HG03571 (cell line): Measurements from ENCODE around the gene TNK1.

Experiments used
- ATAC-seq: cut with Tn5 transposase; IDR thresholded peaks from one replicate; pipeline ENCODE4 v1.9.1; 2021; ENCODE audit not compliant: unreplicated experiment

Gene TNK1

DNA sequence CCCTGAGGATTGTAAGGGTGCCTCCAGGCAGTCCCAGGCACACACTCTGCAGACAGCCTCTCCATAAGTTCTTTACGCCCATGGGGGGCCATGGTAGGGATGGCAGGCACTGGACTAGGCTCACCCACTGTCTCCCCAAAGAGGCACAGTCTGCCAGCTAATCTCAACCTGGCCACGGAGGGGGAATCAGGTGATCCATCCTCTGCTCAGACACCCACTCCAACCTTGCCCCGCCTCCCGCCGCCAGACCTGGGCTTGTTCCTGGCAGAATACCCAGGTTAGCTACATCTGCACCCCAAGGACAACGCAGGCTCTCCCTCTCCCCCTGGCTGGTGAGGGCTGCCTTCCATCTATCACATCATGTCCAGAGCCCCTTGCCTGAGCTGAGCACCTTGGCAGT, 28.0 kb downstream of the TNK1 start:
- ATAC-seq: no peak

DNA sequence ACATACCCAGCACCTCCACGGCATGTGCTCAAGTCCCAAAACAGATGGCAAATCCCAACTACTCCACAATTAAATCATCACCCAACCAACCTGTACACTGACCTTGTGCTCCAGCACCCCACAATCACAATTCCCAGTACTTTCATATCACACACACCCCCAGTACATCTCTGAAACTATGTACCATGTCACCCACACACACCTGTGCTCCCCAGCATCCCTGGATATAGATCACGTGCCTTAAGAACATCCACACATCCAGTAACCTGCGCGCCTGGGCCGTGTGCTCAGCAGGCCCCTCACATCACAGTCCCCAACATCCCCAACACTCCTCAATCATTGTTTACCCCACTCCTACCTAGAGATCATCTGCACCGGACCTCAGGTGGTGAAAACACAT, 28.8 kb downstream of the TNK1 start:
- ATAC-seq: no peak

DNA sequence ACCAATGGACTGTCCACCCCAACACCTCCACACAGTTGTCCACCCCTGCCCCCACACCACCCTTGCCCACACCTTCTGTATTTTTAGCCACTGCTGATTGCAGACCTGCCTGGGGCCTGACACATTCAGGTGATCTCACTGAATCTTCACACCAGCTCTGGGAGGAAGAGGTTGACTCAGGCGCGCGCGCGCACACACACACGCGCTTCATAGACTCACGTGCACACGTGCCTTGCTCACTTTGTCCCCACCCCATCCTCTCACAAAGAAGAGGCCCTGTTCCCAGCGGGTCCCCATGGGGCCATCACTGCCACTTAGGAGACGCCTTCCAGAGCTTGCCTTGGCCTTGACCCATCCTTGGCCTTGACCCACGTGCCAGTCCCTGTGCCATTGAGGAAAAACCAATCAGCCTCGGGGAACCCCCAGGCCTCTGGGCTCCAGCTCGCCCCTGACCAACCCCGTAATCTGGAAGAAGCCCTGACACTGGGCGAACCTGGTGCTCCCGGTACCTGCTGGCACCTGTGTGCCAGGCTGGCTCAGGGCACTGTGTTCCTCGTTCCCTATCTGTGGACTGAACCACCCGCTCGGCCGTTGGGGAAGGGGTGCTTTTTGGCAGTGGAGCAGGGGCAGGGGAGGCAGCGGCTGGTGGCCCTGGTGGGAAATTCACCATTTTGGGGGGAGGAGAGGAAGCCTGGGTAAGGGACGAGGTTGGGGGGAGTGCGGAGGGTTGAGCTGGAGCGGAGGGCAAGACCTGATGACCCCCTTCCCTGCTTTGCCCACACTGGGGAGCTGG, 29.9 kb downstream of the TNK1 start:
- no peak for ATAC-seq

DNA sequence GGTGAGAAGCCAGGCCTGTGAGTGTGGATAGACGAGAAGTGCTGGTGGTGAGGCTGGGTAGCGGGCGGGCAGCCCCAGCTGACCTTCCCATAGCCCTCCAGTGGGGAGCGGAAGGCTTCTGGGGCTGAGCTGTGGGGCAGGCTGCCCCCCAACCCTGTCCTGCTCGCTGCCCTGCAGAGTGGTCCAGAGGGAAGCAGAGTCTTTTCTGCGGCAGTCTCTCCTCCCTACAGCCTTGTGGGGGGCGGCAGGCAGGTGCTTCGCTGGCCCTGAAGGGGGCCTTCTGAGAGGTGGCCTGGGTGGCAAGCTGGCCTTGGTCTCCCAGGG, 30.5 kb downstream of the TNK1 start:
- ATAC-seq: no peak

DNA sequence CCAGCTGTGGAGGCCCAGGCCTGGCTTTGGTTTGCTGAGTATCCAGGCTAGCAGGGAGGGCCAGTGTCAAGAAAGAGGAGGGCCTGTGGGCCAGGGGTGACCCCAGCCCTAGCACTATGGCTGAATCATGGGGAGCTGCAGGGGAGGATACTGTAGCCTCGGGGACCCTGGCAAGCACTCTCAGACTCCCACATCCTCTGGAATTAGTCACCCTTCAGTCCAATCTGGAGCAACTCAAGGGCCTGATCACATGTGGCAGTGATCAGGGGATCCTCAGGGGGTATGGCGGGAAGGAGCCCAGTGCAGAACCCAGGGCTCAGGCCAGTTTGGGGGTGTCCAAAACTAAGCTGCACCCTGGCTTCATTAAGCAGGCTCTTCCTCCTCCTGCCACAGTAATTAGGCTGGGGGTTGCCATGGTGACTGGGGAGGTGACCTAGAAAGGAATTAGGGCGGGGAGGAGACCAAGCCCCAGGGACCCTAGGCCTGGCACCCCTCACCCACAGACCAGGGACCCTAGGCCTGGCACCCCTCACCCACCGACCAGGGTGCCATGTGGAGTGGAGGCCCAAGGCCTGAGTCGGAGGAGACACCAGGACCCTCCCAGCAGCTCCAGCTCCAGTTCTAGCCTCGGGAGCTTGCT, 32.6 kb downstream of the TNK1 start:
- ATAC-seq: no peak

DNA sequence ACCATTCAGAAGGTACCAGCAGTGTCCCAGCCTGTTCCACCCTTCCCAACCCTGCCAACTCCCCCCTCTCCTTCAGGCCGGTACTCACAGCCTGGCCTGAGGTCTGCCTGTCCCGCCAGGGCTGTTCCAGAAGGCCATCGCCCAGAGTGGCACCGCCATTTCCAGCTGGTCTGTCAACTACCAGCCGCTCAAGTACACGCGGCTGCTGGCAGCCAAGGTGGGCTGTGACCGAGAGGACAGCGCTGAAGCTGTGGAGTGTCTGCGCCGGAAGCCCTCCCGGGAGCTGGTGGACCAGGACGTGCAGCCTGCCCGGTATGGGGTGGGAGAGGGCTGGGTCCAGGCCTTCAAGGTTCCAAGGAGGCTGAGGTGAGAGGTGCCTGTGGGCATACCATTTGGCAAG, 33.9 kb downstream of the TNK1 start:
- ATAC-seq: no peak

DNA sequence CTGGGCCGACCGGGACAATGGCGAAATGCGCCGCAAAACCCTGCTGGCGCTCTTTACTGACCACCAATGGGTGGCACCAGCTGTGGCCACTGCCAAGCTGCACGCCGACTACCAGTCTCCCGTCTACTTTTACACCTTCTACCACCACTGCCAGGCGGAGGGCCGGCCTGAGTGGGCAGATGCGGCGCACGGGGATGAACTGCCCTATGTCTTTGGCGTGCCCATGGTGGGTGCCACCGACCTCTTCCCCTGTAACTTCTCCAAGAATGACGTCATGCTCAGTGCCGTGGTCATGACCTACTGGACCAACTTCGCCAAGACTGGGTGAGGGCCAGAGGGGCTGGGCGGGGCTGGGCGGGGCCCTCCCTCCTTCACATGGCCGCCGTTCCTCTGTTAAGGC, 34.9 kb downstream of the TNK1 start:
- ATAC-seq: no peak

DNA sequence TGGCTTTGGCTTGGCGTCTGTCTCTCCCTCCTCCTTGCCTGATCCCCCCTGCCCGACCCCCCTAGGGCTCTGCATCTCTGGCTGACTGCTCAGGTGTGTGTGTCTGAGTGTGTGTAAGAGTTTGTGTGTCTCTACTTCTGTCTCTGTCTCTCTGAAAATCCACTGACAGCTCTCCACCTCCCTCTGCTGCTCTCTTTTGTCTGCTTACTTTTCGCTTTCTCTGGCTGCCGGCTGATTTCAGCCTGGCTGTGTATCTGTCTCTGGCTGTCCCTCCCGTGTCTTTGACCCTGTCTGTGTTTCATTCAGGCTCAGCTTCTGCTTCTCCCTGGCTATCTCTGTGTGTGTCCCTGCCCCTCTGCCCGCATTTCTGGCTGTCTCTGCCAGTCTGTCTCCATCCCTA, 35.4 kb downstream of the TNK1 start:
- no peak for ATAC-seq

DNA sequence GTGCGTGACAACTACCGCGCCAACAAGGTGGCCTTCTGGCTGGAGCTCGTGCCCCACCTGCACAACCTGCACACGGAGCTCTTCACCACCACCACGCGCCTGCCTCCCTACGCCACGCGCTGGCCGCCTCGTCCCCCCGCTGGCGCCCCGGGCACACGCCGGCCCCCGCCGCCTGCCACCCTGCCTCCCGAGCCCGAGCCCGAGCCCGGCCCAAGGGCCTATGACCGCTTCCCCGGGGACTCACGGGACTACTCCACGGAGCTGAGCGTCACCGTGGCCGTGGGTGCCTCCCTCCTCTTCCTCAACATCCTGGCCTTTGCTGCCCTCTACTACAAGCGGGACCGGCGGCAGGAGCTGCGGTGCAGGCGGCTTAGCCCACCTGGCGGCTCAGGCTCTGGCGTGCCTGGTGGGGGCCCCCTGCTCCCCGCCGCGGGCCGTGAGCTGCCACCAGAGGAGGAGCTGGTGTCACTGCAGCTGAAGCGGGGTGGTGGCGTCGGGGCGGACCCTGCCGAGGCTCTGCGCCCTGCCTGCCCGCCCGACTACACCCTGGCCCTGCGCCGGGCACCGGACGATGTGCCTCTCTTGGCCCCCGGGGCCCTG, 36.3 kb downstream of the TNK1 start:
- ATAC-seq: no peak

DNA sequence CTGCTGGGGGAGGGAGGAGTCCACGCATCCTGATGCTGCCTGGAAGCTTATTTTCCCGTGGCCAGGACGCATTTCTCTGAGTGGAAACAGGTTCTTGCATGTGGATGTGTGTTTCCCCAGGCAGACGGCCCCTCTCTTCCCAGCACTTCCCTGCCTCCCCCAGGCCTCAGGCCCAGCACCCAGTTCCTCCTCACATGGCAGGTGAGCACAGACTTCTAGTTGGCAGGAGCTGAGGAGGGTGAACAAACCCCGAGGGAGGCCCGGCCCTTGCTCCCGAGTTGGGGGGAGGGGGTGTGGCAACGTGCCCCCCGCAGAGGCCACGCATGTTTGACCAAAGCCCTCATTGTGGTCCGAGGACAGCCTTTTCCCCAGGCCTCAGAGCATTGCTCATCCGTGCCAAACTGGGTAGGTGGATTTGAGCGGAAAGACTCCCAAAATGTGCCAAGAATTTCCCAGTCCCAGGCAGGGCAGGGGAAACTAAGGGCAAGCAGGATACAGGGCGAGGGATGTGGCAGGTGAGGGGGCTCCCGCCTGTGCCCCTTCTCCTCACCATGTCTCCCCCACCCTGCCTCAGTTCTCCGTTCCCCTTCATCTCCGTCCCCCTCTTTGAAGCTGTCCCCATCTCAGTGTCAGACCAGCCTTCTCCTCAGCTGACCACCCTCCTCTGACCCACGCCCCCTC, 37.7 kb downstream of the TNK1 start:
- no peak for ATAC-seq

DNA sequence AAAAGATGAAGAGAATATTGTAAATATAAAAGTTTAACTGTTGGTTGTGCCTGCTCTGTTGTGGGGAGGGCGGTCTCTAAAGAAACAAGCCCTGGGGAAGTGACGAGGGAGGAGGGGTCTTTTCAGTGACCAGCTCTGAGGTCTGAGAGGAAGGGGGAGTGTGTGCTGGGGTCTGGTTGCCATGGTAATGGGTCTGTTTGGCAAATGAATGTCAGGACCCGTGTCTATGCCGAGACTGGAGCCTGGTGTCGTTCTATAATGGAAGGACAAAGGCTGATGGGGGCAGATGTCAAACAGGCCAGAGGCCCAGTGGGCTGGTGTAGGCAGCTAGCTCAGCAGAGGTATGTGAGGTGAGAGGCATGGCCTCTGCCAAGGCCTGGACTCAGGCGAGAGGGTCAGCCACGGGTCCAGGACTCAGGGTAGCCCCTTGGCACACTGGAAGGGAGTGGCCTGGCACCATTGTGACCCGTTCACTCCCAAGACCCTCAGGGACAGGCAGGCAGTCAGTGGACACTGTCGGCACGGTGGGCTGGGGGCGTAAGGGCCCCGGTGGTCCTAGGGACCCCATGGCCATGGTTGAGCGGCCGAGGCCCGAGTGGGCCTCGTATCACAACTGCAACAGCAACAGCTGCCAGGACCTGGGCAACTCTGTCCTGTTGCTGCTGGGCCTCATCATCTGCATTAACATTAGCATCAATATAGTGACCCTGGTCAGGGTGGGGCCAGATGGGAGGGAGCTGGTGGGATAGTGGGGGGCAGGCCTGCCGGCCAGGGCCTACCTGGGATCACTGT, 39.1 kb downstream of the TNK1 start, which contains the start of gene SPEM1:
TSS of gene SPEM1 (plus strand) at position 506 of the 792 bp plus-strand sequence. CDS start at position 567, 61 bp downstream.
- no peak for ATAC-seq

DNA sequence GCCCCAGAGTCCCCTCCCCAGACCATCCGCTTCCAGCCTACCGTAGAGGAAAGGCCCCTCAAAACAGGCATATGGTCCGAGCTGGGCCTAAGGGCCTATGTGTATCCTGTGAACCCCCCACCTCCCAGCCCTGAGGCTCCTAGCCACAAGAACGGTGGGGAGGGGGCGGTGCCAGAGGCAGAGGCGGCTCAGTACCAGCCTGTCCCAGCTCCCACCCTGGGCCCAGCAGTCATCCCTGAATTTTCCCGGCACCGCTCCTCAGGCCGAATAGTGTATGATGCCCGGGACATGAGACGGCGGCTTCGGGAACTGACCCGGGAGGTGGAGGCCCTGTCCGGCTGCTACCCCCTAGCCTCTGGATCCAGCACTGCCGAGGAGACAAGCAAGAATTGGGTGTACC, 40.3 kb downstream of the TNK1 start:
- ATAC-seq: no peak

DNA sequence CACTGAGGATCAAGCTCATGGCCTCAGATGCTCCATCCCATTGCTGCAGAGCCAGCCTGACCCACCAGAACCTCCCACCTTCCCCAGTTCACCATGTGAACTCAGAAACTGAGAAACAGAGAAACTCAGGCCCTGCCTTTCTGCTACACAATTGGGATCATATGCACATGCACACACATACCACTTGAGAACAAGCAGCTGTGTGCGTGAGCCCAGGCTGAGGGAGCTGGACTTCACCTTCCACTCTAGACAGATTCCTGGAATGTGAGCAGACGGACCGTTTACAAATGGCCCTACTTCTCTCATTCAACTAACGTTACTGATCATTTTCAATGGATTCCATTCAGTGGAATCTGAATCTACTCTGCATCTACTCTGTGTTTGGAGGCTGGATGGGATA, 42.8 kb downstream of the TNK1 start:
- ATAC-seq: no peak

DNA sequence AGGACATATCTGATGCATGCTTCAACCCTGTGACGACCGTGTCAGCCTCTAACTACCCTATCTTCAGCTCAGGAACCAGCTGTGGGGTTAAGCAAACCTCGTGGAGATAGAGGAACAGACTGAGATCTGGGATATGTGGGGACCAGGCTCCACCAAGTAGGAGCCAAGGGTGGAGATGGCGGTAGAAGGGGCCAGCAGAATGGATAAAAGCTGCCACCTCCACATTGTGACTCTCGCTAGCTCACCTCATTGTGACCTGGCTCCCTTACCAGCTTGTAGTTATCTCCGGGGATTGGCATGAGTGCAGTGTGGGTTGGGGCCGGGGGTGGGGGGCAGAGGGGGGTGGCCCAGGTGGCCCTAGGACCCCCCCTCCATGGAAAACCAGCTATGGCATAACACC, 44.4 kb downstream of the TNK1 start, which contains the start of gene SPEM2:
TSS of gene SPEM2 (plus strand) at position 301 of the 400 bp plus-strand sequence. CDS start at position 374, 73 bp downstream.
- ATAC-seq: no peak

DNA sequence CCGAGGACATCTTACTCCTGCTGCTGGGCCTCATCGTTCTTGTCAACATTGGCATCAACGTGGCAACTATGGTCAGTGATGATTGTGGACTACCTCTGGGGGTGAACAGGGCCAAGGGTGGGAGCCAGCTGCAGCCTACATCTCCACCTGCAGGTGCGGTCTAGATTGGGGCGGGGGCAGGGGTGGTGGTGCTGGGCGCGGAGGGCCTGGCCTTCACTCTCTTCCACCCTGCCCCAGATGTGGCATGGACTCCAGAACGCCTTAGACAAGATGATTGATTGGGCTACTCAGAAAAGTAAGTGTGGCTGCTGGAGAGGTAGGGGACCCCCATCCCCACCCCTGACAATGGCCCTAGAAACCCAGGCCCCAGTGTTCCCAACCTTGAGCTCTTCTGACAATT, 44.9 kb downstream of the TNK1 start:
- ATAC-seq: no peak

DNA sequence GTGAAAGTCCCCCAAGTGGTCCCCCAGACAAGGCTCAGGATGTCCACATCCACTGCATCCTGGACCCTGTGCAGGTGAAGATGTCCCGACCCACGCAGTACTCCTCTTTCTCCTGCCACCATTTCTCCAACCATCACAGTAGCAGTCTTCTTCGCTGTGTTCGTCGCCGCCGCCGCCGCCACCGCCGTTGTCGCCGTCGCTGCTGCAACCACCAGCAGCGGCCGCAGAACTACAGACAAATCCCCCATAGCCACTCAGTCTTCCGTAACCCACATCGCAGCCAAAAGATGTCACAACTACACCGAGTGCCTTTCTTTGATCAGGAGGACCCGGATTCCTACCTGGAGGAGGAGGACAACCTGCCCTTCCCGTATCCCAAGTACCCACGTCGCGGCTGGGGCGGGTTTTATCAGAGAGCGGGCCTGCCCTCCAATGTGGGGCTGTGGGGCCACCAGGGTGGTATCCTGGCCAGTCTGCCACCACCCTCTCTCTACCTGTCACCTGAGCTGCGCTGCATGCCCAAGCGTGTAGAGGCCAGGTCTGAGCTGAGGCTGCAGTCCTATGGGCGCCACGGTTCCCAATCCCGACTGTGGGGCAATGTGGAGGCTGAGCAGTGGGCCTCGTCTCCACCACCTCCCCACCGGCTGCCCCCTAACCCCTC, 45.4 kb downstream of the TNK1 start:
- no peak for ATAC-seq

DNA sequence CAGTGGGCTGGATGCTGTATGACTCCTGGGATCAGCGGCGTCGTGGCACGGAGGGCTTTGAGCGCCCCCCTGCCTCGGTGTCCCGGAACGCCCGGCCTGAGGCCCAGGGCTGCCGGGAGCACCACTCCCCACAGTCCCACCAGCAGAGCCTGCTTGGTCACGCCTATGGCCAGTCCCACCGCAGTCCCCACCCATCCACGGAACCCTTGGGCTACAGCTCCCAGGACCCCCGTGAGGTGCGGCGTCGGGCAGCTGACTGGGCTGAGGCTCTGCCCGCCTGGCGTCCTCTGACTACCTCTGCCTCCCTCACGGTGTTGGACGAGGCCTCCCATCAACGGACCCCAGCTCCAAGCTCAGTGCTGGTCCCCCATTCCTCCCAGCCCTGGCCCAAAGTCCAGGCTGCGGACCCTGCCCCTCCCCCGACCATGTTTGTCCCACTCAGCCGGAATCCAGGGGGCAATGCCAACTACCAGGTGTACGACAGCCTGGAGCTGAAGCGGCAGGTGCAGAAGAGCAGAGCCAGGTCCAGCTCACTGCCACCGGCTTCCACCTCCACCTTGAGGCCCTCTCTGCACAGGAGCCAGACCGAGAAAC, 46.1 kb downstream of the TNK1 start:
- no peak for ATAC-seq

DNA sequence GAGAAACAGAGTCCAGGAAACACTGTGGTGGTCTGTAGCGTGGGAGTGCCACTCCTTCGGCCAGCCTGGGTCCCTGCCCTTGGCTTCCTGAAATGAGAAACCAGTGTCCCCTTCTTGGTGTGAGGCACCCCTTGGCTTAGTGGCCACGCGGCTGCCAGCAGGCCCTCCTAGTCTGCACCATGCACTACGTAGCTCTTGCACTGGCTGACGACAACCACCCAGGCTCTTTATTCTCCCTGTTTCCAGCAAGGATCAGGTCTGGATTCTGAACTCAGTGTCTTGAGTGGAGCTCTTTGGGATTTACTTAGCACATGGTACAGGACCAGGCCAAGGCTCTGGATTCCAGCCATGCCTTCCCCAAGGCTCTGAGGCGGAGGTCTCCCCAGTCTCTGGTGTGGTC, 46.7 kb downstream of the TNK1 start:
- no peak for ATAC-seq

DNA sequence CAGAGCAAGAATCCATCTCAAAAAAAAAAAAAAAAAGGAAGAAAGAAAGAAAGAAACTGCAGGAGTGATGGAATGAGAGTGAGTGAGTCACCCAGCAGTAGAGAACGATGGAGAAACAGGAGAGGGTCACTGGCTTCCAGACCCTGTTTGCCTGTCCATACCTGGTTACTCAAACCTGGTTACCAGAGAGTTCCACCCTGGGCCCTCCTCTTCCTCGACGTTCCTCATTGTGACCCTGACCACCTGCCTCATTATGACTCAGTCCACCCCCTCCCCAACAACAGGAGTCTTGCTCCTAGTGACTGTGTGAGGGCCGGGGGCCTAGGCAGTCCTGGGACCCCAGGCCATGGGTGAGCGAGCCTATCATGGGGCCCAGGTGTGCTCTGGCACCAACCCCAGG, 47.7 kb downstream of the TNK1 start, which contains the start of gene SPEM3:
TSS of gene SPEM3 (plus strand) at position 301 of the 400 bp plus-strand sequence. CDS start at position 347, 46 bp downstream.
- no peak for ATAC-seq

DNA sequence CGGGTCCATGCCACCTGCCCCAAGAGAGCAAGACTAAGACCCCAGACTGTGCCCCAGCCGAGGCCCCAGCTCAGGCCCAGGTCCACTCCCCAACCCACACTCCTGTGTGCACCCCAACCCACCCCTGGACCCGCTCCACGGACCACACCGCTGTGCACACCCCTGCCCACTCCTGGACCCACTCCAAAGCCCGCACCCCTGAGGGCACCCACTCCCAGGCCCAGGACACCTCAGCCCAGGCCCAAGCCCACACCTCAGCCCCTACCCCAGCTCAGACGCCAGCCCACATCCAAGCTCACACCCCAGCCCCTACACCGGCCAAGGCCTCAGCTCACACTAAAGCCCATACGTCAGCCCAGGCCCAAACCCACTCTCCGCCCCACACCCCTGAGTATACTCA, 48.8 kb downstream of the TNK1 start:
- no peak for ATAC-seq
